ENCODE data around the gene MAP3K5.
A peak's percentile ranks its signal among the peaks of the same experiment; 100 is the strongest.
"Not testable (repeated sequence)": the region's sequence is repeated elsewhere in the genome, so short reads cannot be mapped to it uniquely, and the experiment has no call there.

MAP3K5 gene

DNA sequence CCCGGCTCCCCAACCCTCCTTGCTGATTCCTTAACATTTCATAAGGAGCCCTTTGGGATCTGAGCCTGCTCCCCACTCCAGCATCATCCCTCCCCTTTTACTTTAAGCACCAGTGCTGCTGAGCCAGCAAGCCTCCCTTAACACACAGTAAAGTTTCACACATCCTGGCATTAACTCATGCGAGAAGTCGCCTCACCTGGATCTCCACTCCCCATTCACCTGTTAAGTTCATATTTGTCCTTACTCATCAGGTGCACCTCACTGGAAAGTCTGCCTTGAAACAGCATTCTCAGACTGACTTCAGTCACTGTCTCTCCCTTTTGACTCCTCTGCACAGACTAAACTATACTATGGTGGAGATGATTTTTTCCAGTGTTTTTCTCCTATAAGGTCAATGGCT is 194.2 kb downstream of the MAP3K5 start:
- no peak for DNase-seq

- DNase-seq: no peak
Observed at GRCh38 chr6:136594671-136595070, 197.6 kb downstream of the MAP3K5 start.

GRCh38 chr6:136593748-136594490 is 198.4 kb downstream of the MAP3K5 start:
- peak; percentile 100 for DNase-seq

DNA sequence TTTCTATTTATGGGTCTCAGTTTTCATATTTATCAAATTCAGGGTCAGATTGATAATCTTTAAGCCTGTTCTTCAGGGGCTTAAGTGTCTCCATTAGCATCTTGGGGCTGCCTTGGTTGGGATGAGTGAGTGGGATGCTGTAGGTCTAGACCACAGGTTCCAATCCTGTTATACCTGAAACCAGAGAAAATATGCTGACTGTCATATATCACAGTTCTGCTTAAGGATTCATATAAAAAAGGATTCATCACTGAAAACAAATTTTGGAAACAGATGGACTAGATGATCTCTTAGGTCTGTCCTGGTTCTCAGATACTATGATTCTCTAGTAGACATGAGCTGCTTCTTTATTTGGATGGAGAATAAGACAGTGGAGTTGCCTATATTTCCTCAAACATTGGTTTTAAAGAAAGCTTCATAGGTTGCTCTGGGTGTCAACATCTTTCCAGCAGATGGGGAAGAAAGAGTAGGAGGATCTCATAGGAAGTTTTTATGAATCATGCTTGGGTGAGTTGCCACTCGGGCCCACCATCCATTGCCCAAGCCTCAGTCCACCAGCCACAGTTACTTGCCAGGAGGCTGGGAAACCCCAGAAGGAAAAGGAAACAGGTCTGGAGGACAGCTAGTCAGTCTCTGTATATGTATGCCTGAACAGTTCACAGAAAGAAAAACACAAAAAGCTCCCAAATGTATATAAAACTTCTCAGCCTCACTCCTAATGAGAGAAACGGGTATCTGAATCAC is 199.2 kb downstream of the MAP3K5 start:
- DNase-seq: peak; percentile 98

- DNase-seq: no peak
Observed at GRCh38 chr6:136591617-136592016, 200.7 kb downstream of the MAP3K5 start.

GRCh38 chr6:136590846-136591245 is 201.4 kb downstream of the MAP3K5 start:
- peak; percentile 64 for DNase-seq

- peak; percentile 75 for DNase-seq
Observed at GRCh38 chr6:136587527-136587926, 204.8 kb downstream of the MAP3K5 start.

DNA sequence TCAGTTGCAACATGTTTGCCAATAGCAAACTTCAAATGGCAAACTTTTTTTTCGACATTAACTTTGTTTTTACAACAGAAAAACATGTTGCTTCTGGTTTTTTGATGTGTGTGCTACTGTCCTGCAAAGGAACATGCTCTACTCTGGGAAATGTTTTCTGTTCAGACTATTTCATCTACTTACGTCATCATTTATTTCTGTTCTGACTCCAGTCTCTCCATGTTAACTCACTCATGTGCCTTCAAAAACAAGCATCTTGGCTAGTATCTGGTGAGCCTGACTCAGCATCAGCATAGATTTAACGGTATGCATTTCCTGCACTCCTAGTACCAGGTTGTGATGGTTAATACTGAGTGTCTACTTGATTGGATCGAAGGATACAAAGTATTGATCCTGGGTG is 206.0 kb downstream of the MAP3K5 start:
- DNase-seq: peak; percentile 36

GRCh38 chr6:136585523-136585922 is 206.8 kb downstream of the MAP3K5 start:
- not testable (repeated sequence) for DNase-seq

DNA sequence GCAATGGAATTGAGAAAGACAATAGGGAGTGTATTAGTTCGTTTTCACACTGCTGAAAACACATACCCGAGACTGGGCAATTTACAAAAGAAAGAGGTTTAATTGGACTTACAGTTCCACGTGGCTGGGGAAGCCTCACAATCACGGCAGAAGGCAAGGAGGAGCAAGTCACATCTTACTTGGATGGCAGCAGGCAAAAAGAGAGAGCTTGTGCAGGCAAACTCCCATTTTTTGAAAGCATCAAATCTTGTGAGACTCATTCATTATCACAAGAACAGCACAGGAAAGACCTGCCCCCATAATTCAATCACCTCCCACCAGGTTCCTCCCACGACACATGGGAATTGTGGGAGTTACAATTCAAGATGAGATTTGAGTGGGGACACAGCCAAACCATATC is 208.0 kb downstream of the MAP3K5 start:
- DNase-seq: not testable (repeated sequence)

DNA sequence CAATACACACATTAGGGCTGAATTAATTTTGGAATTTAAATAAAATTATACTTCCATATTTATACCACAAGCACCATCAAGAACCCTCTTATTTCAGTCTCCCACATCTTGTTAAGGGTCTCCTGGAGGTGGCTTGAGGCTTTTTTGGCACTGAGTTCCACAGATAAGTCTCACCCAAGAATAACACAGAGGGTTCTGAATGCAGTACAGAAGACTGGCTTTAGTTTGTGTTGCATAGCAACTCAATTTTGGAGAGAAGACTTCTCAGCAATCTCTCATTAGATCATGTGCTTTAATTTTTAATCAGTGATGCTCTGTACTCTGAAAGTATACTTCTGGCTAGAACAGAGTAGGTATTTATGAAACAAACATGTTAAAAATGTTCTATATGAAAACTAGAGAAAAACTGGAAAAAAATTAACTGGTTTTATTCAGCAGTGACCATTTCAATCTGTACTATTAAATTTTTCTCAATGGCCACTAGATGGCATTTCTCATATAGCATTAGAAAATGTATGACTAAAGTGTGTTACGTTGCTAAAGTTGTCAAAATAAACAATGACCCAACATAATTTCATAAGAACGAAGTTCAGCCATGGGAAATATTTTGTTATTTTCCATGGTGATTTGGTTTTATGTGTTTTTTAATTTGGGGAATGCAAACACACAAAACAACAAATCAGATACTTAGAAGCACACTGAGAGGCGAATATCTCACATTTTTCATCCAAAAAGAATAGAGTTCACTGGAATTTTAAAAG is 209.4 kb downstream of the MAP3K5 start:
- DNase-seq: peak; percentile 90

- no peak for DNase-seq
Observed at GRCh38 chr6:136579800-136580199, 212.5 kb downstream of the MAP3K5 start.

DNA sequence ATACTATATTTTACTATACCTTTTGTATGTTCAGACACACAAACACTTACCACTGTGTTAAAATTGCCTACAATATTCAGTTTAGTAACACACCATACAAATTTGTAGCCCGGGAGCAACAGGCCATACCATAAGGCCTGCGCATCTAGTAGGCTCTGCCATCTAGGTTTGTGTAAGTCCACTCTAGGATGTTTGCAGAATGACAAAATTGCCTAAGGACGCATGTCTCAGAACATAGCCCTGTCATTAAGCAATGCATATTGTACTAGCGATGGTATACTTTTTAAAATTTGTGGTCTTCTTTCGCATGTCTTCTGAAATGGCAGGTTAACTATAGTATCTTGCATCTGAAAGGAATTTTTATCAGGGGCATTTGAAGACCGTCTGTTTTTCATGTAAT is 215.5 kb downstream of the MAP3K5 start:
- DNase-seq: no peak

DNA sequence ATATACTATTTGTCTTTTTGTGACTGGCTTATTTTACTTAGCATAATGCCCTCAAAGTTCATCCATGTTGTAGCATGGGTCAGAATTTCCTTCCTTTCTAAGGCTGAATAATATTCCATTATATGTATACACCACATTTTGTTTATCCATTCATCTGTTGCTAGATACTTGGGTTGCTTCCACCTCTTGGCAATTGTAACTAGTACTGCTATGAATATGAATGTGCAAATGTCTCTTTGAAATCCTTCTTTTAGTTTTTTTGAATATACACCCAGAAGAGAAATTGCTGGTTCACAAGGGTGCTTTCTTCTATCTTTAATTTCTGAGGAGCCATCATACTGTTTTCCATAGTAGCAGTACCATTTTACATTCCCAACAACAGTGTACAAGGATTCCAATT is 220.8 kb downstream of the MAP3K5 start:
- no peak for DNase-seq

DNA sequence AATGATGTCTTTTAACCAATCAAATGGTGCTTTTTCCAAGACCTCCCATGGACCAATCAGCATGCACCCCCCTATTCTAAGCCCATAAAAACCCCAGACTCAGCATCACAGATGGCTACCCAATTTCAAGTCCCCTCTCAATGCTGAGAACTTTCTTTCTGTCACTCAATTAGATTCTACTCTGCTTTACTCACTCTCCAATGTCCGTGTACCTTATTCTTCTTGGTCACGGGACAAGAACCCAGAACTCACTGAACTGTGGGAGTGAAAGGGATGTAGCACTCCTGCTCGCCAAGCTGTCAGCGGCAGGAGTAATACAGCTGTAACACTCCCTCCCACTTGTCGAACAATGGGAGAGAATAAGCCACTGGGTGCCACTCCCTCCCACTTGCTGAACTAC is 221.2 kb downstream of the MAP3K5 start:
- no peak for DNase-seq

- DNase-seq: no peak
Observed at GRCh38 chr6:136568129-136568528, 224.1 kb downstream of the MAP3K5 start.

DNA sequence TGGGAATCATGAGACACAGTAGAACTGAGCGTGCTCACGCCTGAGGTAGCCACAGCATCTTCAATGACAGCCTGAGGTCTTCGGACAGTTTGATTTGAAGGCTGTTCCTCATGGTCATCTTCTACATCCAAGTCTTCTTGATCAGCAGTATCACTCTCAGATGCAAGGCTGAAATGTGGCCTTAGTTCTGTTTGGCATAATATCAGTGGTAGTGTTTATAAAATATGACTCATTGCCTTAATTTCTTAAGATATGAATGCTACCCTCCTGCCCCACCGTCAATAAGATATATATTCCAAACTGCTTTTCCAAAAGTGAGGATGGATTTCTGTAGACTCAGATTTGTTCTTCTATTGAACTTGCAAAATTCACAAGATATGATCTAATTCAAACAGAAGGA is 224.6 kb downstream of the MAP3K5 start:
- no peak for DNase-seq

- no peak for DNase-seq
Observed at GRCh38 chr6:136566851-136567250, 225.4 kb downstream of the MAP3K5 start.

DNA sequence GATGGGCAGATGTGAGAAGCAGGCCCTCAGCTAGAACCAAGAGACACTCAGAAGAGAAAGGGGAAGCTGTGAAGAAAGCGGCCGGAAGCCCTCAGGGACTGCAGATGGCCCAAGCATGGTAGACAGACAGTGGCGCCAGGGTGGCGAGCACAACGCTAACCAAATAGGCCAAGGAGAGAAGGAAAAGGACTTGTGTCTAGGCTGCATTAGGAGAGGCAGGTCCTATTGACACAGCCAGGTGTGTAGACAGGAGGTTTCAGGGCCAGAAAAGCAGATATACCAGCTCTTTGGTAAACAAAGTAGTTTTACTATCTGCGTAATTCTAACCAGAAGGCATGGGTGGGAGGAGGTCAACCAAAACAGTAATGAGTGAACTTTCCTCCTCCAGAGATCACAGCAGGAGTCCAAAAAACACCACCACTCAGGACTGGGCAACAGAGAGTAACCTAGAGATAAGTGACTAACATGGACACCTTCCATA is 226.2 kb downstream of the MAP3K5 start:
- peak; percentile 52 for DNase-seq

- DNase-seq: no peak
Observed at GRCh38 chr6:136564180-136564579, 228.1 kb downstream of the MAP3K5 start.

- DNase-seq: no peak
Observed at GRCh38 chr6:136563386-136564152, 228.7 kb downstream of the MAP3K5 start.

- no peak for DNase-seq
Observed at GRCh38 chr6:136562211-136562610, 230.1 kb downstream of the MAP3K5 start.

All from inflammatory macrophage treated with lipopolysaccharide for 4 hours (primary cell).